ENCODE data around the gene ACSL6.

DNA sequence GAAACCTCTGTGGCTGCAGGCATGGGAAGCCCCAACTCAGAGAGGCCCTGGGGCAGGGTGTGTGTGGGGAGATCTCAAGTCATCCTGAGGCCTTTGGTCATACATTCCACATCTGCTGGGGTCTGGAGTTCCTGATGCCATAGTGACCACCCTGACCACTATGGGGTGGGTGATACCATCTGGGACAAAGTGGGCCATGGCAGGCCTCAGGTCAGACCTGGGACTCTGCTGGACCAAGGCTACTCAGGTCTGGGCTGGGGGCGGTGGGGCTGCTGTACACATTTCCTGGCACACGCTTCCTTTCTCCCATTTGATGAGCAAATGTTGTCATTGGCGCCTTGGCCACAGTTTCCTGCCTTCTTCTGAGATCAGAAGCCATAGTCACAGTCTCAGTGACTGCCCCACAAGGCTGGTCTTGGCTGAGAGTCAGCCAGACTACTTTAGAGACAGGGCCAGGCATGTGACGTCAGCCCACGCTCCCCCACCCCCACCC, 15.1 kb upstream of the ACSL6 start:
- TF ChIP-seq POLR2A (IDR thresholded peaks at IDR 0.05; ENCODE audit: low read depth, low read length) (no peak), POLR2AphosphoS5 (IDR thresholded peaks at IDR 0.05; ENCODE audit: low read depth, low read length) (no peak), SPI1 (IDR thresholded peaks at IDR 0.05; ENCODE audit: low read depth, low read length) (no peak), TAF1 (IDR thresholded peaks at IDR 0.05; ENCODE audit: low read depth, low read length) (no peak)
